ENCODE data around the gene TSPAN14. TPM values are rescaled to one million over a fixed set of nuclear protein-coding genes. Genes with fewer than 3 reads are reported as not detected.

TSPAN14 gene
- polyA plus RNA-seq, 3 donors = 84.9 to 97.4 (median 97.3) TPM

GRCh38 chr10:80485946-80486764 is 32.0 kb downstream of the TSPAN14 start:
- DNase-seq = no peak

GRCh38 chr10:80486785-80487420 is 32.8 kb downstream of the TSPAN14 start:
- no peak for DNase-seq

DNA sequence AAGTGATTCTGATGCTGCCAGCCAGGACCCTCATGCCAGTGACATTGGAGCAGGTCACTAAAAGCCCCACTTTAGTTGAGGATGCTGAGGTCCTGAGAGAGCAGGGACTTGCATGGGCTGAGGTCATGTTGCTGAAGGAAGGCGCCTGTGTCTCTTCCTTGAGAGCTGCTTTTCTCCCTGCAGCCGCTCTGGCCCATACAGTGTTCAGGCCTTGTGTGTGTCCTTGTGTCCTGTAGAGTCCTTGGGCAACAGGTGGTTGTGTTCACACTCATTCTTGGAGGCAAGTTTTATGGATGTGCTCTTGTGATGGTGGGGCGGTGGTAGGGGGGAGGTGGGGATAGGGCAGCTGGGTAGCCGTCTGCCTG is 33.3 kb downstream of the TSPAN14 start:
- no peak for DNase-seq

- DNase-seq = no peak
These were observed 33.9 kb downstream of the TSPAN14 start for GRCh38 chr10:80487791-80488538.

DNA sequence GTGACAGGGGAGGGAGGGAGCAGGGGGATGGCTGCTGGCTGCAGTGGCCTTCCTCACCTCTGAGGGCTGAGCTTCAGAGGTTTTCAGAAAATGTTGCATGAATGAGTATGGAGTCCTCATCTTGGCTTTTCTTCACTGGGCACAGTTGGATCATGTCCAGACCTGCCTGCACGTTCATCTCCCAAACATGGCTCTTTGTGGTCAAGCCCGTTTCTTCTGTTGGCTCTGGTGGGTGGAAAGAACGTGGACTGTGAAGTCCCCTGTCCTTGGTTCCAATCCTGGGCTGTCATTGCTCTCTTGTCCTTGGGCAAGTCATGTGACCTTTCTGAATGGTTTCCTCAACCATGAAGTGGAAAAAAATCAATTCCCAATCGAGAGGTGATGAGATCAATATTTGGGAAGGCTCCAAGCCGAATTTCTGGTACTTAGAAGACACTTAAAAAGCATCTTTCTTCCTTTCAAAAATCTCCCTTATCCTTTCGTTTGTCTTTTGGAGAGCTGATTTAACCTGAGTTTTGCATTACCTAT is 34.5 kb downstream of the TSPAN14 start:
- DNase-seq = no peak

- no peak for DNase-seq
These were observed 35.4 kb downstream of the TSPAN14 start for GRCh38 chr10:80489371-80490112.

DNA sequence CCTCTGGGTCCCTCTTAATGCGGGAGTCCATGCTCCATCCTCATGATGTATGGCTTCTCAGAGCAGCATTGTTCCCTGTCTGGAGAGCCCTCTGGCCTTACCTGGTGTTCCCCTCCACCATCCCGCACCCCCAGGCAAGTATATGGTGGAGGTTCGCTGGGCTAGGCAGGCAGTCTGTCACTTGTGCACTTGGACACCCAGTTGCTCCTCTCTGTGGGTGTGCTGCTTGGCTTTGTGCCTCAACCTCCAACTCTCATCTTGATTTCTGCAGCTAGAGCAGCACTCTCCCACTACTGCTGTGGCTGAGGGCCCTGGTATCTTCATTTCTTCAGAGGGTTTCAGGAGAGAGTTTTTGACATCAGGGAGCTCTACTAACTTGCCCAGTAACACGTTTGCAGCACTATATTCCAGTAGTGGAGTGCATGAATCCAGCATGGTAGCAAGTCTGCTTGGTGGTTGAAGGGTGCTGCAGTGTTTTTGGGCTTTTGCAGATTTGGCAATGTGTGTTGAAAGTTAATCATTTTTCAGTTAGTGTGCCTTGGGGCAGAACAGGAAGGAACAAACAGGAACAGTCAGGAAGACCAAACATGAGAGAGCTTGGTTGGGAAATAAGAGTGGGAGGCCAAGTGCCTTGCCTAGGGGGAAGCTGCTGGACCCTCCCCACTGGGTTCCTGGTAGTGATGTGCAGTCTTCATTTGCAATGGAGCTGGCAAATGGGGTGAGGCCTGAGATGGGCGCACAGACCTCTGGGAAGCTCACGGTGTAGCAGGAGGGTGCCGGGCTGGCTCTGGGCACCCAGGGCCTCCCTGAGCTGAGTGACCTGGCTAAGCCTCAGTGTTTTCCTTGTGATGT is 37.4 kb downstream of the TSPAN14 start:
- no peak for DNase-seq

DNA sequence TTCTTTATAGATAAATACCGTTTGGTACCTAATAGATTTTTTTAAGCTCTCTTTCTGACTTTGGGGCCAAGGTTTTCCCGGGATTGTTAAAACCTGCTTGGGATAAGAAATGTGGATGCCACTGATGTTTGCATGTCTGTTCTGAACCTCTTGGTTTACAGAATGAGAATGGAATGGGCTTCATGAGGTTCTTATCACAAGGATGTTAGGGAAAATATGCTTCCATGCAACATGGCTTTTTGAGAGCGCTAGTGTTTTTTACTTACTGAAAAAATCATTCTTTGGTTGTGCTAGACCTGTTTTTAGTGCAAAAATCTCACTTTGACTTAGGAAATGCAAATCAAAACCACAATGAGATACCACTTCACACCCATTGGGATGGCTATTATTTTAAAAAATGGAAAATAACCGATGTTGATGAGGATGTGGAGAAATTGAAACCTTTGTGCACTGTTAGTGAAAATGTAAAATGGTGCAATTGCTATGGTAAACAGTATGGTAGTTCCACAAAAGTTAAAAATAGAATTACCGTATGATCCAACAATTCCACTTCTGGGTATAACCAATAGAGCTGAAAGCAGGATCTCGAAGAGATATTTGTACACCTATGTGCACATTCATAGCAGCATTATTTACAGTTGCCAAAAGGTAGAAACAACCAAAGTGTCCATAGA is 38.9 kb downstream of the TSPAN14 start:
- DNase-seq = no peak

DNA sequence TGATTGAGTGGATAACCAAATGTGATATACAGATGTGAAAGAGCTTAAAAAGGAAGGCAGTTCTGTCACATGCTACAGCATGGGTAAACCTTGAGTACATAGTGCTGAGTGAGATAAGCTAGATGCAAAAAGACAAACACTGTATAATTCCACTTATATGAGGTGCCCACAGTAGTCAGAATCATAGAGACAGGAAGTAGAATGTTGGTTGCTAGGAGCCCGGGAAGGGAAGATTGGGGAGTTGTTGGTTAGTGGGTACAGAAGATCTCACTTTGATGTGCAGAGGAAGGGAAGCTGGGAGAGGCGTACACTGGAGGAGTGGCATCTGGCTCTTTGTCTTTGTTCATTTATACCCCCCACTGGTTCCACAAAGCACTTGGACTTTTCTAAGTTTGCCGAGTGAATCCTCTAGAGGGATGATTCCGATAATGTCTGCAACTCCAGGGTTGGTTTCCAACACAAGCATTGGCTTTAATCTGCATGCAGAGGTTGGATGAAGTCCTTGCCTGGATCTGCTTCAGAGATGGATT is 39.5 kb downstream of the TSPAN14 start:
- no peak for DNase-seq

GRCh38 chr10:80496555-80497172 is 42.6 kb downstream of the TSPAN14 start:
- DNase-seq = no peak

DNA sequence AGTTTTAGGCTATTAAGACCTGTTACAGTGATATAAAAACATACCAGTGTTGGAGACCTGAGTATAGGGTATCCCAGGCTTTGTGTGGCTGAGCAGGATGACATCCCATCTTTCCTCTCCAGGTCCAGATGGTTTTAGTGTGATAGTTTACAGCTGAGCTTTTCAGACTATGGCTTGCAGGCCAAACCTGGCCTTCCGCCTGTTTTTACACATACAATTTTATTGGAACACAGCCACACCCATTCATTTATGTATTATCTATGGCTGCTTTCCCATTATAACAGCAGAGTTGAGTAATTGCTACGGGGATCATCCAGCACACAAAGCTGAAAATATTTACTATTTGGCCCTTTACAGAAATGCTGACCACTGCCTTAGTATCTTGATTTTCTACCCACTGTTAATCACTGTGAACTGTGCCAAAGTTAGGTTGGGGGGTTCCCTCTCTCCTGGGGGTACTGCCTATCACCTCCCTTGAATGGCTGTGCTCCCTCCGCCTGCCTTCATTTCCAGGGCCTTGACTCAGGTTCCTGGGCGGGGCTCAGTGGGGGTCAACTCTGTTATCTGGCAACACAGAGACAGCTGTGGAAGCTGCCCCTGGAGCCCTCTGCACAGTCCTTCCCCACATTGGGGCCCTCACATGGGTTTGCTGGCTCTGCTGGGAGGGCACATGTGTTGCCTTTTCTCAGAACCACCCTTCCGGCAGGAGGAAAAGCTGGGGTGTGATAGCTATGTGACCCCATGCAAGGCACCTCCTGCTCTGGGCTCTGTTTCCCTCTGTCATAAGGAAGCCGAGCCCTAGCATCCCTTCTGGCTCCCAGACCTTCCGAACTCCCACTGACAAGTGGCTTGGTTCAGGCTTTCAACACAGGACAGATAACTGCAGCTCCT is 43.3 kb downstream of the TSPAN14 start:
- no peak for DNase-seq

DNA sequence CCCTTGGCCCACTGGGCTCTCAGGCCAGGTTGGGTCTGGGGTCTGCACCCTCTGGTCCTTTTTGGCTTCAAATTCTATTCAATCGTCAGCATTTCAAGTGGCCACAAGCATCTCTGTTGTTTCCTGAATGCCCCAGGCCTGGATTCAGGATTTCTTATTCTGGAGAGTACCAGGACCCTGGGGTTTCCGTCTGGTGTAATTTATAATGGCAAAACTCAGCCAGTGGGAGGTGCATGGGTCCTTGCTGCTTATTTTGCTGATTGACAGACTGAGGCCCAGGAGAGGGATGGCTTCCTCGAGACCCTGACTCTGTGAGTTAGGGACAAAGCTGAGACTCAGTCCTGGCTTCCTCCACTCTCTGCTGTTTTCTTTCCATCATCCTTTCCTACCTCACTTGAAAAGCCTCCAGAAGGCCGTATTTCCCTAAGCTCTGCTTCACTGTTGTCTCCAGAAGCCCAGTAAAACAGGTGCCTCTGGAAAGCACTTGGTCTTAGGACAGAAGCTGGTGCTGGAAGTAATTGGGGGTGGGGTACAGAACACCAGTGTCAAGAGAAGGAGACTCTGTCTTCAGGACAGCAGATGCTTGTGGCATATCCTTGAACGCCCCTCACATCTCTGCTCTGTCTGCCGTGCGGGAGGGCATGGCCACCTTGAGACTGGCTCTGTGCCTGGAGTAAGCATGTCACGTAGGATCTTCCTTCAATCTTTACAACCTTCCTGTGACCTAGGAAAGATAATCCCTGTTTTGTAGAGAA is 44.1 kb downstream of the TSPAN14 start:
- no peak for DNase-seq

GRCh38 chr10:80498833-80499741 is 45.0 kb downstream of the TSPAN14 start:
- no peak for DNase-seq

DNA sequence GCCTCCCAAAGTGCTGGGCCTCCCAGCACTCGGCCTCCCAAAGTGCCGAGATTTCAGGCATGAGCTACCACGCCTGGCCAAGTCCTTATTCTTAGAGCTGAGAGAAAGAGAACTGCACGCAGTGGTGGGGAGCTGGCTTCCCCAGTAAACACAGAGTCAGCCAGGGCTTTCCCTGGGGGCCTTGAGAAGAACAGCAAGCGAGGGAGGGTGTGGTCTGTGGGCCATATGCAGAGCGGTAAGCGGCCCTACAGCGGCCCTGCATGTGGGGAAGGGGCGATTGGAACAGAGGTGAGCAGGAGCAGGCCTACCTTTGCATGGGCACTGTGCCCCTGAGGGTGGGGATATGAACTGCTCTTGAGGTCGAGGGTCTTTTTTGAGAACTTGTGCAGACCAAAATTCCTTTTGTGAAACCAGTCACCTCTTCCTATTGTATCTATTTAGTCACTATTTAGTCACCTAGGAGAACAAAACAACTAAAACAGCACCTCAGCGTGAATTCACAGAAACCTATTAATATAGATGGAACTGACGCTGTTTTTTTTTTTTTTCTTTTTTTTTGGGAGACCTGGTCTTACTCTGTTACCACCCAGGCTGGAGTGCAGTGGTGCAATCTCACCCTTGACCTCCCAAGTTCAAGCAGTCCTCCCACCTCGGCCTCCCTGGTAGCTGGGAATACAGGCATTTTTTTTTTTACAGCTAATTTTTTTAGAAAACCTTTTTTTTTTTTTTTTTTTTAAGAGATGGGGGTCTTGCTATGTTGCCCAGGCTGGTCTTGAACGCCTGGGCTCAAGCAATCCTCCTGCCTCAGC is 46.7 kb downstream of the TSPAN14 start:
- DNase-seq = no peak

DNA sequence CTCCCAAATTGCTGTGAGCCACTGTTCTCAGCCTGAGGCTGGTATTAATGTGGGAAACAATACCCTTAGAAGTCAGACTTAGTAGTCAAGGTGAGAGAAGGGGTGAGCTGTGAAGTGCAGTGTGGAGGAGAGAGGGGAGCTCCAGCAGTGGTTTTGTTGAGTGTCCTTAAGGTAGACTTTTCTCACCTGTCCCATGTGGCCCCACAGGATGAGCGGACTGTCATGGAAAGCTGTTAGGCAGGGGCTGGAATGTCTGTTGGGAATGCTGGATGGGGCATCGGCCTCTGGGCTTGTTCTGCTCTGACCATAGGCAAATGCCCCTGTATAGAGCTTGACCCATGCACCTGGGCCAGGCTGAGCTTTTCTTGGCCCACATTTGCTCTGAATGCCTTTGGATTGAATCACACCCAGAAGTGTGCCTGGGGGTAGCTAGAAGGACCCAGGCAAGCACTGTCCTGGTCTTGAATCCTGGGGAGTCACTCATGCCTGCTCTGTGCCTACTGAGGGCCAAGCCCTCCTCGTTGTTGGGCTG is 47.3 kb downstream of the TSPAN14 start:
- DNase-seq = no peak
